Upper lobe of left lung (tissue), 4 donors: Measurements from ENCODE around the gene RPS2.

Experiments
- CTCF ChIP-seq, 6 experiments: fragments of 450-650 bp in 4 of 6; fragments of 200-600 bp in 2 of 6; sonication (generic) in 2 of 6; IDR thresholded peaks; one replicate each; pipeline ENCODE4 v1.5.1; 2016 to 2019; ENCODE audit warnings: antibody characterized with exemption in 6 of 6
- POLR2A ChIP-seq, 4 donors: fragments of 450-650 bp; IDR thresholded peaks; one replicate each; pipeline ENCODE4 v1.5.1; 2016 to 2017; ENCODE audit warnings: antibody characterized with exemption in 4 of 4, mild to moderate bottlenecking in 2 of 4

GRCh38 chr16:1912215-1912543 is 52.4 kb downstream of the RPS2 start:
- TF ChIP-seq POLR2A (IDR thresholded peaks at IDR 0.05) (no peak), CTCF (IDR thresholded peaks at IDR 0.05) (no peak)
